Adipocyte (in vitro differentiated cells): Measurements from ENCODE around the gene SLC43A3.

Source experiments
- DNase-seq: peaks from one replicate; pipeline ENCODE4 v3.0.0-alpha.2; 2015; ENCODE audit warnings: low read depth
- H3K27me3 ChIP-seq: replicated peaks from 2 replicates; pipeline ENCODE4 v1.7.0; 2013; ENCODE audit warnings: mild to moderate bottlenecking, low read length, moderate library complexity; ENCODE audit not compliant: control insufficient read depth, insufficient read depth
- H3K36me3 ChIP-seq: 2 replicates; pipeline ENCODE4 v1.7.0; 2013; ENCODE audit warnings: low read length, mild to moderate bottlenecking, moderate library complexity; ENCODE audit not compliant: control insufficient read depth, insufficient read depth, severe bottlenecking
- H3K4me1 ChIP-seq: 2 replicates; pipeline ENCODE4 v1.7.0; 2013; ENCODE audit warnings: mild to moderate bottlenecking, low read length, moderate library complexity; ENCODE audit not compliant: control insufficient read depth, insufficient read depth
- H3K4me3 ChIP-seq: 2 replicates; pipeline ENCODE4 v1.7.0; 2013; ENCODE audit warnings: mild to moderate bottlenecking, low read length, moderate library complexity
- H3K9ac ChIP-seq: 2 replicates; pipeline ENCODE4 v1.7.0; 2013; ENCODE audit warnings: mild to moderate bottlenecking, low read length, moderate library complexity
- H3K9me3 ChIP-seq: 2 replicates; pipeline ENCODE4 v1.7.0; 2013; ENCODE audit warnings: mild to moderate bottlenecking, low read length, moderate library complexity; ENCODE audit not compliant: control insufficient read depth

Gene SLC43A3

DNA sequence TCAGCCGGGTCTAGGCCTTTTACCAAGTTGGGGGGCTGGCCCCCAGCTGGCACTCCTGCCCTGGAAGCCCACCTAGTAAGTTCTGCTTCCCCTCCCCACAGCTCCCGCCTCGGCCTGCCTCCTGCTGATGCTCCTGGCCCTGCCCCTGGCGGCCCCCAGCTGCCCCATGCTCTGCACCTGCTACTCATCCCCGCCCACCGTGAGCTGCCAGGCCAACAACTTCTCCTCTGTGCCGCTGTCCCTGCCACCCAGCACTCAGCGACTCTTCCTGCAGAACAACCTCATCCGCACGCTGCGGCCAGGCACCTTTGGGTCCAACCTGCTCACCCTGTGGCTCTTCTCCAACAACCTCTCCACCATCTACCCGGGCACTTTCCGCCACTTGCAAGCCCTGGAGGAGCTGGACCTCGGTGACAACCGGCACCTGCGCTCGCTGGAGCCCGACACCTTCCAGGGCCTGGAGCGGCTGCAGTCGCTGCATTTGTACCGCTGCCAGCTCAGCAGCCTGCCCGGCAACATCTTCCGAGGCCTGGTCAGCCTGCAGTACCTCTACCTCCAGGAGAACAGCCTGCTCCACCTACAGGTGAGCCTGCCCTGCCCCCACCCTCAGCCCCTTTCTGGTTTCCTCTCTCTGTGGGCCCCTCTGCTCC, 40.7 kb upstream of the SLC43A3 start:
- Histone ChIP-seq H3K9me3 (no peaks in the 10 kb centered on the region), H3K4me1 (no peaks in the 10 kb centered on the region), H3K36me3 (no peaks in the 10 kb centered on the region), H3K27me3 (no peaks in the 10 kb centered on the region), H3K4me3 (no peak overlapping the region), H3K9ac (no peak overlapping the region)
- no peak for DNase-seq

DNA sequence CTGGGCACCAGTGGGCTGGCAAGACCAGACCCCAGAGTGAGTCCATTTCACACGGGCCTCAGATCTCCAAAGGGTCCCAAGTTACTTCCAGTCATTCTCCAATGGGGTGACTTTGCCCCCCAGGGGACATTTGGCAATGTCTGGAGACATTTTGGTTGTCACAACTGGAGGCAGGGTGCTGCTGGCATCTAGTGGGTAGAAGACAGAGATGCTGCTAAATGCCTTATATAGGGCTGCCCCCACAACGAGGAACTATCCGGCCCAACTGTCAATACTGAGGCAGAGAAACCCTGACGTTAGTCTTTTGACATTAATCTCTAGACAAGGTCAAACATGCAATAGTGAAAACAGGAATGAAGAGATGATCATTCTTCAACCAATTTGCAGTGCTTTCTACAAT, 39.8 kb upstream of the SLC43A3 start:
- Histone ChIP-seq H3K36me3 (no peaks in the 10 kb centered on the region), H3K27me3 (no peaks in the 10 kb centered on the region), H3K4me1 (no peaks in the 10 kb centered on the region), H3K9ac (no peak overlapping the region), H3K9me3 (no peaks in the 10 kb centered on the region), H3K4me3 (no peak overlapping the region)
- DNase-seq, result no peak

DNA sequence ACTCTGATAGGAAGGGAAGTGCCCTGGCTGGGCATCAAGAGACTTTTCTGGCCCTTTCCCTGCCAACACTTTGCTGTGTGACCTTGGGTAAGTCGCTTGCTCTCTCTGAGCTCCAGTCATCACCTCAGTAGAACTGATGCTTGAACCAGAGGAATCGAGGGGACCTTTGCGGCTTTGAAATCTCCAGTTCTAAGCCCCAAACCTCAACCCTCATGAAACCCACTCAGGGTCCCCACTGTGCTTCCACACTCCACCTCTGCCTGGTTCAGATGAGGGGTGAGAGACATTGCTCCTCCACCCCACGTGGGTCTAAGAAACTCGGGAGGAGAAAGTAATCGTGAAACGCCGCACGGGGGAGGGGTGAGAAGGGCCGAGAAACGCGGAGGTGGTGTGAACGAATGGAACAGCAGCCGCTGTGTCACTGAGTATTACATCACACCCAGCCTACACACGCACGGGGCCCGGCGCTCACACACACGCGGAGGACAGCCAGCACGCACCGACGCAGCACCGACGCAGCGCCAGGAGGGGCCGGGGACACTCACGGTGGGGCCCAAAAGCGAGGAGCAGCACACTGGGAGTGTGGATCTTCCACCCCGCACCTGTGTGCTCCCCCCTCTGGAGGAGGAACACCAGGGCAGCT, 37.7 kb upstream of the SLC43A3 start:
- no peaks in the 10 kb centered on the region for H3K36me3 ChIP-seq
- H3K27me3 ChIP-seq, result peaks cover 1% of the 10 kb centered on the region
- peaks cover 3% of the 10 kb centered on the region for H3K4me1 ChIP-seq
- no peak for DNase-seq
- no peak overlapping the region for H3K4me3 ChIP-seq
- H3K9ac ChIP-seq, result no peak overlapping the region
- H3K9me3 ChIP-seq, result no peaks in the 10 kb centered on the region

DNA sequence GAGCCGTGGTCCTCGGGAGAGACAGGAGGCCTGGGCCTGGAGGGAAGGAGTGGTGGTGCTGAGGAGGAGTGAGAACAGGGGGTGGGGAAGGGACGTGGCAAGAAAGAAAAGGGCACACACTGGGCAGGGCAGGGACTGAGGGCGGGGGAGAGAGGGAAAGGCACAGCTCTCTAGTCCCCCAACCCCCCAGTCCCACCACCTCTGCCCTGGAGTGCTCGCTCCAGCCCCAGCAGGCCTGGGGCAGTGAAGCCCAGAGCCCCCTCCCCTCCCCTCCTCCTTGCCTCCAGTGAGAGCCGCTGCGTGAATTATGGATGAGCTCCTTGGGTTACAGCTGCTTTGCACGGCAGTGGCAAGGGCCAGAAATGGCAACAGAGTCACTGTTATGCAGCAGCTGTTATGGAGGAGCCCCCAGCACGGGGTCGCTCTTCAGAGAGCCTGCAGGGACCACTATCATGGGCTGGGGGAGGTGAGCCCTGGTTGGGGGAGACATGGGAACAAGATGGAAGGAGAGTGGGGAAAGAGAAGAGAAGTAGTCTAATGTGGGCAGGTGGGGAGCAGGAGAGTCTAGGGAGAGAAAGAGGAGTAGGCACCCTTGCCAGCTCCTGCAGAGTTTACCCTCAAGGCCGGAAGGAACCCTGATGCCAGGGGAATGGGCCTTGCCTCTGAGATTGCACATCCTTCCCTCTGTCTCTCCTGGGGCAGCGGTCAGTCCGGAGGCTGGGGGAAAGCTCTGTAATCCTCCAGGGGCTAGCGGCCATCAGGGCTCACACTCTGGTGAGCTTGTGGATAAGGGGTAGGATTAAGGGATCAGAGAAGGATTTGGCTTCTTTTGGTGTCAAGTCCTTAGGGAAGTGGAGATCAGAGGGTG, 37.0 kb upstream of the SLC43A3 start:
- H3K27me3 ChIP-seq, result peaks cover 8% of the 10 kb centered on the region
- H3K4me3 ChIP-seq, result no peak overlapping the region
- no peak for DNase-seq
- H3K9me3 ChIP-seq, result no peaks in the 10 kb centered on the region
- H3K9ac ChIP-seq, result no peak overlapping the region
- H3K4me1 ChIP-seq, result peaks cover 10% of the 10 kb centered on the region
- H3K36me3 ChIP-seq, result no peaks in the 10 kb centered on the region

DNA sequence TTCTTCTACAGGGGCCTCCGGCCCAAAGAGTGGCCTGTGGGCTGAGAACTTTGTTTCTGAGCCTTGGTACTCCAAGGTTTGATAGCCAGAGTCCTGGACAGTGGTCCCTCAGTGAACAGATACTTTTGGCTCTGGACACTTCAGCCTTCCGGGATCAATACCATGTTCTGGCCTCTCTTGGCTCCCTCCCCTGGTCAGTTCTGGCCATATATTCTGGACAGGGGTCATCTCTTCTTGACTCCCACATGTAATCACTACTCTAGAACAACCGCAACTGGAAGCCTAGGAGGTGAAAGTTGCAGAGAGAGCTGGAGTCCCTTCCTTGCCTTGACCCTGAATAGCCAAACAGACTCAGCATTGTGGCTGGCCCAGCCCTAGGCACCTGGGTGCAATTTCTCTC, 35.7 kb upstream of the SLC43A3 start:
- H3K36me3 ChIP-seq, result no peaks in the 10 kb centered on the region
- H3K4me1 ChIP-seq, result peaks cover 13% of the 10 kb centered on the region
- peaks cover 10% of the 10 kb centered on the region for H3K27me3 ChIP-seq
- no peak for DNase-seq
- H3K9ac ChIP-seq, result no peak overlapping the region
- H3K4me3 ChIP-seq, result no peak overlapping the region
- H3K9me3 ChIP-seq, result no peaks in the 10 kb centered on the region

DNA sequence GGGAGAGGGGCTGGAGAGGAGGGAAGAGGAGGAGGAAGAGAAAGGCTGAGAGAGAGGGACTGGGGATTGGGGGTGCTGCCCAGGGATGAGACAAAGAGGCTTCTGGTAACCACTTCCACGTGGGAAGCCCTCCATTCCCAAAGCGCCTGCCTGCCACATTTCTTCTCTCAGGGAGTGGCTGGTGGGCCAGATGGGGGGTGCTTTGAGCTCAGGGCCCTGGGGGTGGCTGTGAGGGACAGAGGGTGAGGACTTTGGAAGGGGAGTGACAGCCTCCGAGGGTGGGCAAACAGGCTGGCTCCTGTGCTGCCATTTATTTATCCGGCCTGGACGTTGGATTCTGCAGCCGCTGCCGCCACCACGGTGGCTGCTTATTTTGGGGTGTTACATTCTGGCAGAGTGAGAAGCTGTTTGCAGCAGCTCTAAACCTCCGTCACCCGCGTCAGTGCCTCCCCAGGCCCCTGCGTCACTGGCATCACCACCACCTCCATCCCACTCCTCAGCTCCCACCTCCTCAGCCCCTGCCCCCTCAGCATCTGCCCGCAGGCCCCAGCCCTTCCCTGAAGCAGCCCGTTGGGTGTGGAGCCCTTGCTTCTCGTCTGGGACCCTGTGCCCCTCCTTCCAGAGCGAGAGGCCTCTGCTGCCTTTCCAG, 35.0 kb upstream of the SLC43A3 start:
- Histone ChIP-seq H3K4me3 (no peak overlapping the region), H3K9me3 (no peaks in the 10 kb centered on the region), H3K4me1 (peaks cover 13% of the 10 kb centered on the region), H3K36me3 (no peaks in the 10 kb centered on the region), H3K9ac (no peak overlapping the region), H3K27me3 (peaks cover 10% of the 10 kb centered on the region)
- DNase-seq, result no peak

DNA sequence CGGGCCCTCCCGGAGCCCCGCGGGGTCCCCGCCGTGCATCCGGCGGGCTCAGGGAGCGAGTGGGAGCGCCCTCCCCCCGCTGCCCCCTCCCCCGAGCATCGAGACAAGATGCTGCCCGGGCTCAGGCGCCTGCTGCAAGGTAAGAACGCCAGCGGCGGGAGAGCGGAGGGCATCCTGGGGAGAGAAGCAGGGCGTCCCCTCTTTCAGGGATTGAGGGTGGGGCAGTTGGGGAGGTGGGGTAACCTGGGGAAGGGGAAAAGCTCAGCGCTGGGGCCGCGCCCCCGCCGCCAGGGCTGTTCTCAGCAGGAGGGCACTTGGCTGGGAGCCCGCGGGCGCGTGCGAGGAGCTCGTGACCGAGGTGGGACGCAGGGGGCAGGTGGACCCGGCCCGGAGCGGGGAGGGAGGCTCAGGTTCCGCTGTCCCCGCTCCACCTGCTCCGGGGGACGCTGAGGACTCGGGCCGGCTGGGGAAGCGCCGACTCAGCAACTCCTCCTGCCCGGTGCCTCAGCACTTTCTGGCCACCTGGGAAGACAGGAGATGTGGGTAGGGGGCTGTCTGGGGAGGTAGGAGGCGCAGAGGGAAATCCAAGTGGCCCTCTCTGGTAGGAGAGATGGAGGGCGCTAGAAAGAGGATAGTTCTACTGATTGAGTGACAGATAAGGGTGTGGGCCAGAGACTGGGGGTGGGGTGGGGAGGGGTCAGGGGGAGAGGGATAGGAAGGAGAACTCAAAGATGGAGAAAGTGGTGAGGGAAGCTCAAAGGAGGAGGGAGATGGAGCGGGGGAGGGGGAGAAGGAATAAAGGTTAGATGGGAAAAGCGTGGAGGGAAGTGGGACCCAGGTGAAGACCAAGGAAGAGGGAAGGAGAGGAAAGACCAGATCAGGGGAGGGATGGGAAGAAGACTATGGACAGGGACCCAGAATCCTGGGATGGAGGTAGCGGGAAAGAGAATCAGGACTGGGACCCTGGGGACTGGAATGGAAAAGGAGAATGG, 34.1 kb upstream of the SLC43A3 start:
- Histone ChIP-seq H3K4me1 (peaks cover 13% of the 10 kb centered on the region), H3K36me3 (no peaks in the 10 kb centered on the region), H3K9ac (no peak overlapping the region), H3K9me3 (no peaks in the 10 kb centered on the region), H3K27me3 (peaks cover 10% of the 10 kb centered on the region), H3K4me3 (peak overlapping the region; percentile 64)
- DNase-seq, result no peak

DNA sequence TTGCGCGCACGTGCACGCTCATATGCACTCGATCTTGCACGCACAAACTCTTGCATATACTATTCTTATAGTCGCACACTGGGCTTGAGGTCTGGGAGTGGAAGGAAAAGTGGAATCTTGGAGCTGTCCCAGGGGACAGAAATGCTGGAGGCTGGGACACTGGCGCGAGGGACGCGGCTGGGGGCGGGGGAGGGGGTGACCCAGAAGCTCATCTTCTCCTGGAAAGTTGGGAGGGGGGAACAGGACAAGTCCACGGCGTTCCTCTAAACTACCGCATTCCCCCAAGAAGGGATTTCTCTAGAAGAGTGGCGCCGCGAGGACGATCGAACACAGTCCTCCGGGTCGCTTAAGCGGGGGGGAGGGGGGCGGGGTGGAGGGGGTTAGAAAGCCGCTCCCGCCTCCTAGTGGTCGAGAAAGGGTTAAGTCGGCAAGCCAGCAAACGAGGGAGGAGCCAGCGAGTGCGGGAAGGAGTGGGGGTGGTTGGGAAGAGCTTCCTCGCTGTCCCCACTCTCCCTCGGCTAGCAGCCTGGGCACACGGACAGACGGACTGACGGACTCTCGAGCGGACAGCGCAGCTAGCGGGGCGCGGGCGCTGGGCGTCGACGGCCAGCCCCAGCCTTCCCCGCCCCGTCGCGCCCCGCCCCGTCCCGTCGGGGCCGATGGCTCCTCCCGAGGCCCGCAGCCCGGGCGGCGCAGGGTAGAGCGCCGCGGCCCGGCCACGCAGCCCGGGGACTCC, 33.3 kb upstream of the SLC43A3 start, which contains the start of gene RTN4RL2:
TSS of gene RTN4RL2 (plus strand) at position 507 of the 736 bp plus-strand sequence. CDS start 338 bp downstream, outside the sequence.
- DNase-seq, result peak; percentile 57
- H3K4me1 ChIP-seq, result peaks cover 13% of the 10 kb centered on the region
- H3K9me3 ChIP-seq, result no peaks in the 10 kb centered on the region
- H3K36me3 ChIP-seq, result no peaks in the 10 kb centered on the region
- H3K9ac ChIP-seq, result no peak within 1 kb of the TSS
- peak within 1 kb of the TSS; percentile 72 for H3K4me3 ChIP-seq
- H3K27me3 ChIP-seq, result peaks cover 10% of the 10 kb centered on the region

DNA sequence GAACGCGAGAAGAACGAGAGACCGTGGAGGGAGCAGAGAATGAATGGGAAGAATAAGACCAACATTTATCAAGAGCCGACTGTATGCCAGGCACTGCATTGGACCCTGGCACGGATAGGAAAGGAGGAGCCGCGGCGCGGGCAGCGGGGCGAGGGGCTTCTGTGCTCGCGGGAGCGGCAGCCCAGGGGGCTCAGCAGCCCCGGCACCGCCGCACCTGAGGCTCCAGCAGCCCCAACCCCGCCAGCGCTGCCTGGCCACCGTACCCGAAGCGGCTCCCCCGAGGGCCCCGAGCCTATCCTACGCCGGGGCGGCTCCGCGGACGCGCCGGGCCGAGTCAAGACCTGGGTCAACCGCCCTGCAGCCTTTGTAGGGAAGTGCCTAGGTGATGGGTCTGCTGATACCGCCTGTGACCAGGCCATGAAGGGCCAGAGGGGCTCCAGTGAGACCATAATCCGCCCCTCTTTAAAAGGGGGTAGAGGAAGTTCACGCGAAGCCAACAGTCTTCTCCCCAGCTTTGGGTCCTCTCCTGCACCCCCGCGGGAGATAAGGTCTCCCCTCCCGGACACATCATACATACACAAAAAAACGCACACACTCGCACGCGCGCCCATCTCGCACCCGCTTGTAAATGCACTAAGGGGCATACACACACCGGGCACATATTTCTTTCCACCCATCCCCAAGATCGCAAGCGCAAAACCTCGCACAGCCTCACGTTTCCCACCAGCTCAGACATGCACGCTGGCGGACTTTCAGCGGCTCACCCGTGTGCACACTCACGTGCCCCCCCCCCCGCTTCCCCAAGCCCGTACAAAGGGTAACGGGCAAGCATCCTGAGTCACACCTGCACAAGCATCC, 32.5 kb upstream of the SLC43A3 start:
- peaks cover 13% of the 10 kb centered on the region for H3K4me1 ChIP-seq
- H3K4me3 ChIP-seq, result peak overlapping the region; percentile 72
- no peak for DNase-seq
- no peaks in the 10 kb centered on the region for H3K36me3 ChIP-seq
- no peaks in the 10 kb centered on the region for H3K9me3 ChIP-seq
- H3K27me3 ChIP-seq, result peaks cover 10% of the 10 kb centered on the region
- peak overlapping the region; percentile 26 for H3K9ac ChIP-seq
